H9 (cell line): Measurements from ENCODE around the gene ROPN1L. TPM values are rescaled to one million over a fixed set of nuclear protein-coding genes. Genes with fewer than 3 reads are reported as not detected.

Source experiments
- DNase-seq: peaks from one replicate; pipeline ENCODE4 v3.0.0-alpha.2; 2017
- H2AFZ ChIP-seq: one replicate; pipeline ENCODE4 v1.6.1; 2013; ENCODE audit warnings: mild to moderate bottlenecking, low read length, control low read depth, moderate library complexity
- H2AK5ac ChIP-seq: 2 replicates; pipeline ENCODE4 v1.6.1; 2013; ENCODE audit warnings: low read length, control low read depth, mixed read lengths; ENCODE audit not compliant: insufficient read length
- H2BK120ac ChIP-seq: one replicate; pipeline ENCODE4 v1.6.1; 2013; ENCODE audit warnings: low read depth, mild to moderate bottlenecking, low read length, control low read depth, inconsistent platforms; ENCODE audit not compliant: poor library complexity, severe bottlenecking
- H2BK12ac ChIP-seq: 2 replicates; pipeline ENCODE4 v1.6.1; 2013; ENCODE audit warnings: low read length, control low read depth, mixed read lengths, low read depth; ENCODE audit not compliant: insufficient read length
- H2BK15ac ChIP-seq: 2 replicates; pipeline ENCODE4 v1.6.1; 2013; ENCODE audit warnings: low read depth, low read length, control low read depth
- H2BK20ac ChIP-seq: one replicate; pipeline ENCODE4 v1.6.1; 2013; ENCODE audit warnings: low read depth, mild to moderate bottlenecking, low read length, control low read depth, inconsistent platforms; ENCODE audit not compliant: poor library complexity, severe bottlenecking
- H2BK5ac ChIP-seq: 2 replicates; pipeline ENCODE4 v1.6.1; 2013; ENCODE audit warnings: low read length, control low read depth, mixed read lengths; ENCODE audit not compliant: insufficient read length
- H3K14ac ChIP-seq: 2 replicates; pipeline ENCODE4 v1.6.1; 2013; ENCODE audit warnings: low read length, control low read depth; ENCODE audit not compliant: insufficient read depth
- H3K18ac ChIP-seq: 2 replicates; pipeline ENCODE4 v1.6.1; 2013; ENCODE audit warnings: low read depth, mild to moderate bottlenecking, mixed read lengths, low read length, control low read depth; ENCODE audit not compliant: insufficient read length
- H3K23ac ChIP-seq: 2 replicates; pipeline ENCODE4 v1.6.1; 2013; ENCODE audit warnings: low read length, control low read depth, mixed read lengths, low read depth; ENCODE audit not compliant: insufficient read length
- H3K23me2 ChIP-seq: 2 replicates; pipeline ENCODE4 v1.6.1; 2013; ENCODE audit warnings: low read depth, mild to moderate bottlenecking, mixed read lengths, low read length, control low read depth; ENCODE audit not compliant: insufficient read length, poor library complexity, severe bottlenecking
- H3K27ac ChIP-seq: 2 replicates; pipeline ENCODE4 v1.5.1; 2013; ENCODE audit warnings: low read length, control low read depth, mixed read lengths, low read depth; ENCODE audit not compliant: insufficient read length
- H3K27me3 ChIP-seq: 2 replicates; pipeline ENCODE4 v1.6.1; 2013; ENCODE audit warnings: low read length, control low read depth, inconsistent platforms; ENCODE audit not compliant: insufficient read depth
- H3K4ac ChIP-seq: 2 replicates; pipeline ENCODE4 v1.6.1; 2013; ENCODE audit warnings: low read depth, mild to moderate bottlenecking, control low read depth, inconsistent platforms, low read length, moderate library complexity
- H3K4me1 ChIP-seq: 2 replicates; pipeline ENCODE4 v1.6.1; 2013; ENCODE audit warnings: low read length, control low read depth, inconsistent platforms; ENCODE audit not compliant: insufficient read depth
- H3K4me2 ChIP-seq: 2 replicates; pipeline ENCODE4 v1.6.1; 2013; ENCODE audit warnings: low read length, control low read depth, mixed read lengths; ENCODE audit not compliant: insufficient read length, insufficient read depth
- H3K56ac ChIP-seq: 2 replicates; pipeline ENCODE4 v1.6.1; 2013; ENCODE audit warnings: low read depth, mild to moderate bottlenecking, mixed read lengths, low read length, control low read depth; ENCODE audit not compliant: insufficient read length
- H3K79me1 ChIP-seq: 2 replicates; pipeline ENCODE4 v1.6.1; 2013; ENCODE audit warnings: low read depth, mild to moderate bottlenecking, moderate library complexity, low read length, control low read depth, inconsistent platforms; ENCODE audit not compliant: insufficient read depth, poor library complexity, severe bottlenecking
- H3K79me2 ChIP-seq: 2 replicates; pipeline ENCODE4 v1.6.1; 2013; ENCODE audit warnings: low read length, control low read depth, inconsistent platforms; ENCODE audit not compliant: insufficient read depth
- H3K9ac ChIP-seq: 2 replicates; pipeline ENCODE4 v1.6.1; 2013; ENCODE audit warnings: low read length, control low read depth, mixed read lengths; ENCODE audit not compliant: insufficient read length; ENCODE audit errors: extremely low read depth
- H3K9me3 ChIP-seq: one replicate; pipeline ENCODE4 v1.6.1; 2013; ENCODE audit warnings: low read depth, low read length, inconsistent platforms; ENCODE audit not compliant: control insufficient read depth
- H3T11ph ChIP-seq: one replicate; pipeline ENCODE4 v1.6.1; 2013; ENCODE audit warnings: mild to moderate bottlenecking, low read length, control low read depth, inconsistent platforms
- H4K20me1 ChIP-seq: one replicate; pipeline ENCODE4 v1.6.1; 2013; ENCODE audit not compliant: control insufficient read depth, insufficient read length, insufficient read depth
- H4K5ac ChIP-seq: 2 replicates; pipeline ENCODE4 v1.6.1; 2013; ENCODE audit warnings: low read depth, mild to moderate bottlenecking, mixed read lengths, low read length, control low read depth; ENCODE audit not compliant: insufficient read length
- H4K8ac ChIP-seq: replicated peaks from 2 replicates; pipeline ENCODE4 v1.6.1; 2013; ENCODE audit warnings: low read length, control low read depth, mixed read lengths, low read depth; ENCODE audit not compliant: insufficient read length
- H4K91ac ChIP-seq: 2 replicates; pipeline ENCODE4 v1.6.1; 2013; ENCODE audit warnings: low read depth, mild to moderate bottlenecking, moderate library complexity, mixed read lengths, low read length, control low read depth; ENCODE audit not compliant: insufficient read length
- H3K27ac Mint-ChIP-seq, 3 experiments: 2 replicates in 2 of 3; 3 replicates in 1 of 3; pipeline ENCODE4 v1.8.0; 2020 to 2021; ENCODE audit warnings: mixed read lengths in 3 of 3, mild to moderate bottlenecking in 1 of 3, moderate library complexity in 1 of 3
- H3K27me3 Mint-ChIP-seq: 2 replicates; pipeline ENCODE4 v1.8.0; 2021; ENCODE audit warnings: low read depth, mild to moderate bottlenecking, moderate library complexity, mixed read lengths
- H3K36me3 Mint-ChIP-seq, 3 experiments: 2 replicates in 2 of 3; 3 replicates in 1 of 3; pipeline ENCODE4 v1.8.0; 2020 to 2021; ENCODE audit warnings: low read depth in 3 of 3, mixed read lengths in 3 of 3; ENCODE audit not compliant: insufficient read depth in 1 of 3
- H3K4me1 Mint-ChIP-seq, 2 experiments: 2 replicates each; pipeline ENCODE4 v1.8.0; 2020; ENCODE audit warnings: mixed read lengths in 2 of 2
- H3K4me3 Mint-ChIP-seq, 2 experiments: 2 replicates in 1 of 2; 3 replicates in 1 of 2; pipeline ENCODE4 v1.8.0; 2020 to 2021; ENCODE audit warnings: mild to moderate bottlenecking in 2 of 2, mixed read lengths in 2 of 2, moderate library complexity in 1 of 2
- H3K9me3 Mint-ChIP-seq, 2 experiments: 2 replicates in 1 of 2; 3 replicates in 1 of 2; pipeline ENCODE4 v1.8.0; 2020; ENCODE audit warnings: mild to moderate bottlenecking in 2 of 2, mixed read lengths in 2 of 2, moderate library complexity in 1 of 2
- WGBS: extraction: QIAGEN DNeasy Blood & Tissue Kit; methylation state at CpG from one replicate; pipeline ENCODE4 v1.1.7; 2013; ENCODE audit warnings: missing lambda C conversion rate, low lambda C conversion rate, mixed read lengths; ENCODE audit not compliant: insufficient read length; ENCODE audit errors: extremely low coverage; 5-methylcytosine and 5-hydroxymethylcytosine counted together
- total RNA-seq: library from RNA; stranded (reverse); gene quantifications from 2 replicates; pipeline ENCODE4 v1.2.1, GENCODE V29; 2021
- TF ChIP-seq, protein P1 (sequence below): fragments of 200-600 bp; sonication (generic); conservative IDR thresholded peaks from 3 replicates; pipeline ENCODE4 v1.8.0; 2021; ENCODE audit warnings: antibody characterized with exemption, mild to moderate bottlenecking

The ROPN1L gene
- total RNA-seq, 1 experiment from 2014 or later, result 0.37 TPM

DNA sequence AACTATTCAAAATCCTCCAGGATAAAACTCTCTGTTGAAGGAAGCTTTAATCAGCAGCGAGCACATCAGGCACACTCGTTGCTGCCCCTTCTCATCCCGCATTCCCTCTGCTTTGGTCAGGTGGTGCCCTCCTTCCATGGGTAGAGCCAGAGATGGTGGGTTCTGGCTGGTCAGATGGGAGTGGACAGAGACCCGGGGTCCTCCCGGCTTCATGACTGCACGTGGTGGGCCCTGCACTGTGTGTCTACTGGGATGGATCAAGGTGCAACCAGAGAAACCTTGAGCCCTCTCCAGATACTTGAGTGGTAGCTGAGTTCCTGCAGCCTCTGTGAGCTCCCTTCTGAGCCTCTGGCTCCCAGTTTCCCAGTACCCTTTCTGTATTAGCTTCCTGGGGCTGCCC lies 36.3 kb downstream of the ROPN1L start:
- peaks cover 33% of the 10 kb centered on the region for H3K27me3 Mint-ChIP-seq
- H3K4me2 ChIP-seq, result no peak overlapping the region

More for the DNA sequence above, 36.3 kb downstream of the ROPN1L start:
- TF ChIP-seq, protein P1, sequence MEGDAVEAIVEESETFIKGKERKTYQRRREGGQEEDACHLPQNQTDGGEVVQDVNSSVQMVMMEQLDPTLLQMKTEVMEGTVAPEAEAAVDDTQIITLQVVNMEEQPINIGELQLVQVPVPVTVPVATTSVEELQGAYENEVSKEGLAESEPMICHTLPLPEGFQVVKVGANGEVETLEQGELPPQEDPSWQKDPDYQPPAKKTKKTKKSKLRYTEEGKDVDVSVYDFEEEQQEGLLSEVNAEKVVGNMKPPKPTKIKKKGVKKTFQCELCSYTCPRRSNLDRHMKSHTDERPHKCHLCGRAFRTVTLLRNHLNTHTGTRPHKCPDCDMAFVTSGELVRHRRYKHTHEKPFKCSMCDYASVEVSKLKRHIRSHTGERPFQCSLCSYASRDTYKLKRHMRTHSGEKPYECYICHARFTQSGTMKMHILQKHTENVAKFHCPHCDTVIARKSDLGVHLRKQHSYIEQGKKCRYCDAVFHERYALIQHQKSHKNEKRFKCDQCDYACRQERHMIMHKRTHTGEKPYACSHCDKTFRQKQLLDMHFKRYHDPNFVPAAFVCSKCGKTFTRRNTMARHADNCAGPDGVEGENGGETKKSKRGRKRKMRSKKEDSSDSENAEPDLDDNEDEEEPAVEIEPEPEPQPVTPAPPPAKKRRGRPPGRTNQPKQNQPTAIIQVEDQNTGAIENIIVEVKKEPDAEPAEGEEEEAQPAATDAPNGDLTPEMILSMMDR, result no peak
- no peak overlapping the region for H4K5ac ChIP-seq
- H3K9me3 Mint-ChIP-seq, result peaks cover 17% of the 10 kb centered on the region in 2 experiments; a peak in 4 of 5 replicates
- H2BK120ac ChIP-seq, result no peak overlapping the region
- H3K4me1 Mint-ChIP-seq, result peaks cover 30 to 34% of the 10 kb centered on the region in 2 experiments
- no peak overlapping the region for H3K27ac ChIP-seq
- no peaks in the 10 kb centered on the region for H3K79me1 ChIP-seq
- no peak overlapping the region for H3K4ac ChIP-seq
- no peak overlapping the region for H2BK12ac ChIP-seq
- H3K36me3 Mint-ChIP-seq, result peaks cover 5 to 8% (median 5%) of the 10 kb centered on the region in 3 experiments; a peak in 4 of 7 replicates
- H3K18ac ChIP-seq, result no peak overlapping the region
- no peak overlapping the region for H2BK20ac ChIP-seq
- H3K56ac ChIP-seq, result no peak overlapping the region
- no peak overlapping the region for H2BK5ac ChIP-seq
- no peak overlapping the region for H4K8ac ChIP-seq
- no peak overlapping the region for H3K23ac ChIP-seq
- no peak overlapping the region for H3K4me3 Mint-ChIP-seq
- no peaks in the 10 kb centered on the region for H3K9me3 ChIP-seq
- H3T11ph ChIP-seq, result no peak overlapping the region
- no peak overlapping the region for H4K91ac ChIP-seq
- H3K9ac ChIP-seq, result no peak overlapping the region
- H3K4me1 ChIP-seq, result no peaks in the 10 kb centered on the region; the same call in 1 of the 2 replicates
- H3K27me3 ChIP-seq, result no peaks in the 10 kb centered on the region
- H3K23me2 ChIP-seq, result no peaks in the 10 kb centered on the region
- no peak overlapping the region for H3K14ac ChIP-seq
- no peak for DNase-seq
- no peak overlapping the region for H2AFZ ChIP-seq
- no peaks in the 10 kb centered on the region for H4K20me1 ChIP-seq
- H2AK5ac ChIP-seq, result no peak overlapping the region
- no CpG with 5 or more reads among the region's 6 CpGs for WGBS
- no peak overlapping the region for H3K27ac Mint-ChIP-seq
- H2BK15ac ChIP-seq, result no peak overlapping the region; the same call in 1 of the 2 replicates
- no peaks in the 10 kb centered on the region for H3K79me2 ChIP-seq
